GM12878 (cell line): ENCODE measurements around the gene JOSD2. TPM values are rescaled to one million over a fixed set of nuclear protein-coding genes. Genes with fewer than 3 reads are reported as not detected.

Experiments
- ATAC-seq: fragments of 200-7000 bp; cut with Tn5 transposase; 3 replicates; pipeline ENCODE4 v1.9.1; 2020; ENCODE audit warnings: mild to moderate bottlenecking, moderate library complexity
- BruUV-seq: library from RNA; stranded (reverse); fragments of 400-500 nt; replicated peaks from 2 replicates; lab custom pipeline; 2021; lab: Mats Ljungman, UMichigan
- CTCF ChIA-PET: fragments of 300-600 bp; sonication (Branson Sonifier 250); formaldehyde crosslinking; extraction: SDS; loops from one replicate; lab custom pipeline; 2021; ENCODE audit warnings: inconsistent platforms; lab: Yijun Ruan, JAX
- POLR2A ChIA-PET: fragments of 350-600 bp; formaldehyde crosslinking; extraction: SDS; loops from one replicate; lab custom pipeline; 2021; ENCODE audit warnings: inconsistent platforms; lab: Charles Lee
- RAD21 ChIA-PET: fragments of 300-600 bp; sonication (Branson Sonifier 250); formaldehyde crosslinking; loops from one replicate; lab custom pipeline; 2023; ENCODE audit warnings: antibody characterized with exemption; ENCODE audit not compliant: unreplicated experiment; lab: Charles Lee
- SMC1A ChIA-PET: fragments of 300-600 bp; sonication (Branson Sonifier 250); formaldehyde crosslinking; loops from one replicate; lab custom pipeline; 2023; ENCODE audit not compliant: unreplicated experiment, uncharacterized antibody; lab: Charles Lee
- DNase-seq: peaks from one replicate; pipeline ENCODE4 v3.0.0-alpha.2; 2011; ENCODE audit warnings: low read depth, low spot score
- FAIRE-seq: peaks from 3 replicates; lab custom pipeline; 2011; peaks lifted over from hg19 to GRCh38; lab: Jason Lieb, UNC
- H2AFZ ChIP-seq: 2 replicates; pipeline ENCODE4 v1.6.0; 2011; ENCODE audit warnings: low read depth, low read length, control low read depth; ENCODE audit not compliant: control insufficient read depth
- H3K27ac ChIP-seq: 2 replicates; pipeline ENCODE4 v1.5.1; 2011; ENCODE audit warnings: control low read depth; ENCODE audit not compliant: control insufficient read depth, insufficient read depth
- H3K27me3 ChIP-seq, 2 experiments: replicated peaks in 1 of 2; 2 replicates each; pipeline versions ENCODE4 v1.6.0 to v1.6.1; 2011; ENCODE audit warnings: low read length in 1 of 2; ENCODE audit not compliant: control insufficient read depth in 2 of 2, insufficient read depth in 2 of 2
- H3K36me3 ChIP-seq, 2 experiments: 2 replicates each; pipeline ENCODE4 v1.5.1; 2011; ENCODE audit warnings: low read length in 1 of 2; ENCODE audit not compliant: control insufficient read depth in 2 of 2, insufficient read depth in 2 of 2
- H3K4me1 ChIP-seq: 2 replicates; pipeline ENCODE4 v1.6.1; 2011; ENCODE audit warnings: mild to moderate bottlenecking, low read length, moderate library complexity, mixed read lengths; ENCODE audit not compliant: control insufficient read depth, insufficient read depth
- H3K4me2 ChIP-seq: 2 replicates; pipeline ENCODE4 v1.6.0; 2011; ENCODE audit warnings: control low read depth; ENCODE audit not compliant: control insufficient read depth, insufficient read depth
- H3K4me3 ChIP-seq: fragments of 200-600 bp; sonication (generic); 2 replicates; pipeline ENCODE4 v1.5.1; 2016
- H3K79me2 ChIP-seq: 2 replicates; pipeline ENCODE4 v1.6.0; 2011; ENCODE audit warnings: low read length; ENCODE audit not compliant: control insufficient read depth, insufficient read depth
- H3K9ac ChIP-seq: 2 replicates; pipeline ENCODE4 v1.8.0; 2011; ENCODE audit warnings: low read length, control low read depth, mixed read lengths; ENCODE audit not compliant: control insufficient read depth, insufficient read depth
- H3K9me3 ChIP-seq: replicated peaks from 3 replicates; pipeline ENCODE4 v1.5.1; 2011; ENCODE audit warnings: mild to moderate bottlenecking, low read length; ENCODE audit not compliant: control insufficient read depth, insufficient read depth
- H4K20me1 ChIP-seq: 2 replicates; pipeline ENCODE4 v1.6.0; 2011; ENCODE audit not compliant: control insufficient read depth, insufficient read depth
- CREB1 ChIP-seq: IDR thresholded peaks from 2 replicates; pipeline ENCODE4 v1.6.1; 2012; ENCODE audit warnings: low read depth, mild to moderate bottlenecking, inconsistent platforms
- FOS ChIP-seq: IDR thresholded peaks from 3 replicates; pipeline ENCODE4 v1.6.1; 2011; ENCODE audit warnings: borderline replicate concordance; ENCODE audit not compliant: insufficient read length; ENCODE audit errors: extremely low read depth
- HDAC2 ChIP-seq: fragments of 200-600 bp; sonication (generic); IDR thresholded peaks from 2 replicates; pipeline ENCODE4 v1.6.1; 2017
- PAX8 ChIP-seq: fragments of 450-650 bp; IDR thresholded peaks from 2 replicates; pipeline ENCODE4 v1.6.1; 2017; ENCODE audit warnings: mild to moderate bottlenecking, moderate library complexity
- PML ChIP-seq: IDR thresholded peaks from 2 replicates; pipeline ENCODE4 v1.6.1; 2012; ENCODE audit warnings: low read length, inconsistent platforms
- RELB ChIP-seq: fragments of 450-650 bp; IDR thresholded peaks from 2 replicates; pipeline ENCODE4 v1.6.1; 2017; ENCODE audit warnings: low read depth, mild to moderate bottlenecking, moderate library complexity
- WGBS: methylation state at CpG from one replicate; pipeline ENCODE4 v1.1.6; 2016; ENCODE audit warnings: low lambda C conversion rate; ENCODE audit not compliant: insufficient replicate concordance, insufficient coverage; ENCODE audit errors: missing lambda C conversion rate; 5-methylcytosine and 5-hydroxymethylcytosine counted together
- in situ Hi-C: fragments of 300-500 bp; cut with MboI; formaldehyde crosslinking; loops from 9 replicates; pipeline ENCODE4 v1.14.3; 2018; ENCODE audit warnings: mixed read lengths
- intact Hi-C: fragments of 100-400 bp; cut with micrococcal nuclease; formaldehyde crosslinking; loops from one replicate; pipeline ENCODE4 v1.14.2; 2022; ENCODE audit not compliant: unreplicated experiment
- polyA plus RNA-seq, 11 experiments: library from polyadenylated mRNA; depleted of rRNA in 4 of 11; unstranded in 6 of 11; stranded (reverse) in 5 of 11; fragments of >200 nt; fragmentation: Nextera tagmentation in 4 of 11; fragmentation: Illumina TruSeq in 1 of 11; extraction: Ambion mirVana in 4 of 11; extraction: Trizol in 1 of 11; gene quantifications; 1 replicate in 1 of 11; 2 replicates in 10 of 11; pipeline versions ENCODE4 v1.2.1 to v1.2.3, GENCODE V29; 2011 to 2016; ENCODE audit warnings: inconsistent platforms in 2 of 11, missing spikeins in 2 of 11, low read depth in 1 of 11
- total RNA-seq, 4 experiments: library from RNA; depleted of rRNA in 3 of 4; stranded (reverse); fragments of >200 nt in 3 of 4; fragmentation: Illumina TruSeq in 1 of 4; extraction: Trizol in 1 of 4; gene quantifications; 2 replicates each; pipeline versions ENCODE4 v1.2.1 to v1.2.3, GENCODE V29; 2013 to 2021
- TF ChIP-seq, protein P1 (sequence below): fragments of 450-650 bp; formaldehyde crosslinking; IDR thresholded peaks from 2 replicates; pipeline ENCODE4 v1.4.0; 2022; ENCODE audit warnings: mild to moderate bottlenecking, moderate library complexity

Gene JOSD2
- total and polyA plus RNA-seq, 10 of the 15 experiments (the other 5 are each of a cell fraction or from before 2014, with no cell fraction given): 0.91 to 26.7 (median 13.0) TPM

DNA sequence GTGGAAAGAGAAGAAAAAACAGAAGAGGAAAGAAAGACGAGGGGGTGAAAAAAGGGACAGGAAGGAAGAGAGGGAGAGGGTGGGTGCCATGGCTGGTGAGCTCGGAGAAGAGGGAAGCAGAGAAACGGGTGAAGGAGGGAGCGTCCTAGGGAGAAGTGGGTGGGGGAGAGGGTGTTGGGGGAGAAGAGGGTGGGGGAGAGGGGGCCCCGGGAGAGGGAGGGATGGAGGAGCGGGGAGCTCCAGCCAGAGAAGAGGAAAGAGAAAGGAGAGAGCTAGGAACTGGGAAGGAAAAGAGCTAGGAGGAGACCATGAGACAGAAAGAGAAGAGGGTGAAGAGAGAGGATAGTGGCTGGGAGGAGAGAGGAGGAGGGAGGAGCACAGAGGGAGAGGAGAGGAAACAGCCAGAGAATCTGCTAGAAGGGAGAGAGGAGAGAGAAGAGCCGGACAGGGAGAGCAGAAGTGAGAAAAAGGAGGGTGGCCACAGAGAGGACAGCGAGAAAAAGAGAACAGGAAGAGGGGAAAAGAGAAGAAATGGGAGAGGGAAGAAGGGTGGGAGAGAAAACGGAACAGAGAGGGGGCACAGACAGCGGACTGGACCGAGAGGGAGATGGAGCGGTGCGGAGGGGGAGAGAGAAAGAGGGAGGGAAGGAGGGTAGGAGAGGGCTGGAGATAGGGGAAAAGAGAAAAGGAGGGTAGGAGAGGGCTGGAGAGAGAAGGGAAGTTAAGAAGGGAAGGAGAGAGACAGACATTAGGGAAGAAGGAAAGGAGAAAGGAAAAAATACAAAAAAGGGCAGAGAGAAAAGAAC lies 22.4 kb downstream of the JOSD2 start:
- Histone ChIP-seq H3K79me2 (no peaks in the 10 kb centered on the region), H2AFZ (no peak overlapping the region), H3K27ac (no peak overlapping the region), H4K20me1 (no peaks in the 10 kb centered on the region), H3K4me1 (no peaks in the 10 kb centered on the region), H3K9ac (no peak overlapping the region), H3K4me3 (no peak overlapping the region), H3K9me3 (peaks cover 3% of the 10 kb centered on the region; the same call in 2 of the 3 replicates)
- intact Hi-C loops: no loop called here
- RAD21 ChIA-PET: no interaction called here
- SMC1A ChIA-PET: no interaction called here
- no peak for DNase-seq
- WGBS: 52% methylated on average over 9 of the region's 13 CpGs
- BruUV-seq: no TSS peak
- no peak for TF ChIP-seq CREB1
- TF ChIP-seq PML: no peak
- no peak for TF ChIP-seq PAX8
- TF ChIP-seq, protein P1, sequence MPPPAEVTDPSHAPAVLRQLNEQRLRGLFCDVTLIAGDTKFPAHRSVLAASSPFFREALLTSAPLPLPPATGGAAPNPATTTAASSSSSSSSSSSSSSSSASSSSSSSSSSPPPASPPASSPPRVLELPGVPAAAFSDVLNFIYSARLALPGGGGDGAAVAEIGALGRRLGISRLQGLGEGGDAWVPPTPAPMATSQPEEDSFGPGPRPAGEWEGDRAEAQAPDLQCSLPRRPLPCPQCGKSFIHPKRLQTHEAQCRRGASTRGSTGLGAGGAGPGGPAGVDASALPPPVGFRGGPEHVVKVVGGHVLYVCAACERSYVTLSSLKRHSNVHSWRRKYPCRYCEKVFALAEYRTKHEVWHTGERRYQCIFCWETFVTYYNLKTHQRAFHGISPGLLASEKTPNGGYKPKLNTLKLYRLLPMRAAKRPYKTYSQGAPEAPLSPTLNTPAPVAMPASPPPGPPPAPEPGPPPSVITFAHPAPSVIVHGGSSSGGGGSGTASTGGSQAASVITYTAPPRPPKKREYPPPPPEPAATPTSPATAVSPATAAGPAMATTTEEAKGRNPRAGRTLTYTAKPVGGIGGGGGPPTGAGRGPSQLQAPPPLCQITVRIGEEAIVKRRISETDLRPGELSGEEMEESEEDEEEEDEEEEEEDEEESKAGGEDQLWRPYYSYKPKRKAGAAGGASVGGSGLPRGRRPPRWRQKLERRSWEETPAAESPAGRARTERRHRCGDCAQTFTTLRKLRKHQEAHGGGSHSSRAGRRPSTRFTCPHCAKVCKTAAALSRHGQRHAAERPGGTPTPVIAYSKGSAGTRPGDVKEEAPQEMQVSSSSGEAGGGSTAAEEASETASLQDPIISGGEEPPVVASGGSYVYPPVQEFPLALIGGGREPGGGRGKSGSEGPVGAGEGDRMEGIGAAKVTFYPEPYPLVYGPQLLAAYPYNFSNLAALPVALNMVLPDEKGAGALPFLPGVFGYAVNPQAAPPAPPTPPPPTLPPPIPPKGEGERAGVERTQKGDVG (CRISPR knock-in tag): no peak
- no peak for TF ChIP-seq FOS
- TF ChIP-seq HDAC2: no peak
- TF ChIP-seq RELB: no peak
- TF ChIP-seq, all 136 proteins: peak for 0
- Histone ChIP-seq H3K4me2 (no peak overlapping the region), H3K36me3 (no peaks in the 10 kb centered on the region), H3K27me3 (no peaks in the 10 kb centered on the region)
- ChIA-PET CTCF (interaction anchor here (0.7 kb wide), 1 partner anchor 216 kb away, joined by 3 read pairs; no protein-coding TSS in a partner anchor), POLR2A (no interaction called here)
- no peak for FAIRE-seq
- in situ Hi-C loops: no loop called here
- no peak for ATAC-seq
